H1 (cell line): Measurements from ENCODE around the gene SGSM1.

Source experiments
- BRCA1 ChIP-seq: IDR thresholded peaks from 2 replicates; pipeline ENCODE4 v1.6.1; 2012; ENCODE audit warnings: low read depth, low read length, improper control_type of control experiment
- CHD7 ChIP-seq: fragments of 300-600 bp; sonication (generic); IDR thresholded peaks from 2 replicates; pipeline ENCODE4 v1.7.1; 2012; ENCODE audit warnings: low read length, moderate library complexity, mild to moderate bottlenecking, inconsistent platforms; ENCODE audit not compliant: insufficient replicate concordance
- CREB1 ChIP-seq: IDR thresholded peaks from 2 replicates; pipeline ENCODE4 v1.6.1; 2012; ENCODE audit warnings: inconsistent platforms
- CTCF ChIP-seq, 3 experiments: IDR thresholded peaks; 1 replicate in 2 of 3; 2 replicates in 1 of 3; pipeline versions ENCODE4 v1.5.1 to v1.6.1; 2011; ENCODE audit warnings: low read length in 3 of 3, mild to moderate bottlenecking in 3 of 3, inconsistent platforms in 2 of 3, low read depth in 1 of 3, moderate library complexity in 1 of 3; ENCODE audit not compliant: insufficient read depth in 1 of 3; ENCODE audit errors: control extremely low read depth in 1 of 3
- EP300 ChIP-seq, 2 experiments: IDR thresholded peaks; 1 replicate in 1 of 2; 2 replicates in 1 of 2; pipeline ENCODE4 v1.6.1; 2011 to 2012; ENCODE audit warnings: low read depth in 2 of 2, low read length in 2 of 2, mild to moderate bottlenecking in 2 of 2, borderline replicate concordance in 1 of 2, inconsistent platforms in 1 of 2, moderate library complexity in 1 of 2
- EZH2 ChIP-seq: fragments of 200-600 bp; sonication (generic); IDR thresholded peaks from 2 replicates; pipeline ENCODE4 v1.7.1; 2012; ENCODE audit warnings: low read depth, mild to moderate bottlenecking, moderate library complexity, low read length, inconsistent platforms; ENCODE audit not compliant: severe bottlenecking
- GABPA ChIP-seq: IDR thresholded peaks from 2 replicates; pipeline ENCODE4 v1.6.1; 2011; ENCODE audit warnings: mild to moderate bottlenecking, low read length, moderate library complexity, borderline replicate concordance; ENCODE audit not compliant: insufficient read depth
- KDM5A ChIP-seq: fragments of 200-600 bp; IDR thresholded peaks from 2 replicates; pipeline ENCODE4 v1.7.1; 2012; ENCODE audit warnings: mild to moderate bottlenecking, low read length, inconsistent platforms, mixed read lengths
- MAFK ChIP-seq: IDR thresholded peaks from 2 replicates; pipeline ENCODE4 v1.6.1; 2012; ENCODE audit warnings: low read depth, mild to moderate bottlenecking, improper control_type of control experiment, low read length
- POLR2A ChIP-seq, 2 experiments: IDR thresholded peaks; 1 replicate in 1 of 2; 2 replicates in 1 of 2; pipeline ENCODE4 v1.6.1; 2011; ENCODE audit warnings: low read depth in 2 of 2, low read length in 2 of 2, mild to moderate bottlenecking in 2 of 2; ENCODE audit errors: control extremely low read depth in 1 of 2
- POLR2AphosphoS5 ChIP-seq: IDR thresholded peaks from 2 replicates; pipeline ENCODE4 v1.6.1; 2011; ENCODE audit warnings: low read depth, low read length
- RBBP5 ChIP-seq: IDR thresholded peaks from 2 replicates; pipeline ENCODE4 v1.7.1; 2012; ENCODE audit warnings: low read depth, mild to moderate bottlenecking, inconsistent platforms, low read length, moderate library complexity, borderline replicate concordance
- YY1 ChIP-seq: IDR thresholded peaks from 2 replicates; pipeline ENCODE4 v1.6.1; 2011; ENCODE audit warnings: low read depth, mild to moderate bottlenecking, low read length
- ZNF274 ChIP-seq: IDR thresholded peaks from 2 replicates; pipeline ENCODE4 v1.7.0; 2012; ENCODE audit warnings: low read length, borderline replicate concordance; ENCODE audit errors: extremely low read depth

- TF ChIP-seq EZH2 (no peak), CTCF (IDR thresholded peaks at IDR 0.05; ENCODE audit: control extremely low read depth in 1 of 3, insufficient read depth in 1 of 3, low read depth in 1 of 3, low read length in 3 of 3) (no peak), POLR2A (IDR thresholded peaks at IDR 0.05; ENCODE audit: control extremely low read depth in 1 of 2, low read depth in 2 of 2, low read length in 2 of 2) (no peak), EP300 (IDR thresholded peaks at IDR 0.05; ENCODE audit: borderline replicate concordance in 1 of 2, low read depth in 2 of 2, low read length in 2 of 2) (no peak), GABPA (no peak), RBBP5 (no peak), POLR2AphosphoS5 (no peak), BRCA1 (no peak), CREB1 (no peak), ZNF274 (no peak), YY1 (no peak), CHD7 (no peak), MAFK (no peak), KDM5A (no peak)
Measured at GRCh38 chr22:24945430-24945829, 139.4 kb downstream of the SGSM1 start.
